Epithelial cell of esophagus (primary cell): ENCODE measurements around the gene SETDB1.

ENCODE experiments used
- DNase-seq: peaks from one replicate; pipeline ENCODE4 v3.0.0; 2010; ENCODE audit warnings: low read depth
- H3K4me3 ChIP-seq: 2 replicates; pipeline ENCODE4 v1.5.1; 2011; ENCODE audit warnings: mild to moderate bottlenecking, low read length, control low read depth
- TF ChIP-seq, protein P1 (sequence below): IDR thresholded peaks from 2 replicates; pipeline ENCODE4 v1.5.1; 2011; ENCODE audit warnings: low read depth, mild to moderate bottlenecking, low read length, control low read depth, inconsistent platforms; ENCODE audit not compliant: insufficient read depth; ENCODE audit errors: missing control alignments

Gene SETDB1

DNA sequence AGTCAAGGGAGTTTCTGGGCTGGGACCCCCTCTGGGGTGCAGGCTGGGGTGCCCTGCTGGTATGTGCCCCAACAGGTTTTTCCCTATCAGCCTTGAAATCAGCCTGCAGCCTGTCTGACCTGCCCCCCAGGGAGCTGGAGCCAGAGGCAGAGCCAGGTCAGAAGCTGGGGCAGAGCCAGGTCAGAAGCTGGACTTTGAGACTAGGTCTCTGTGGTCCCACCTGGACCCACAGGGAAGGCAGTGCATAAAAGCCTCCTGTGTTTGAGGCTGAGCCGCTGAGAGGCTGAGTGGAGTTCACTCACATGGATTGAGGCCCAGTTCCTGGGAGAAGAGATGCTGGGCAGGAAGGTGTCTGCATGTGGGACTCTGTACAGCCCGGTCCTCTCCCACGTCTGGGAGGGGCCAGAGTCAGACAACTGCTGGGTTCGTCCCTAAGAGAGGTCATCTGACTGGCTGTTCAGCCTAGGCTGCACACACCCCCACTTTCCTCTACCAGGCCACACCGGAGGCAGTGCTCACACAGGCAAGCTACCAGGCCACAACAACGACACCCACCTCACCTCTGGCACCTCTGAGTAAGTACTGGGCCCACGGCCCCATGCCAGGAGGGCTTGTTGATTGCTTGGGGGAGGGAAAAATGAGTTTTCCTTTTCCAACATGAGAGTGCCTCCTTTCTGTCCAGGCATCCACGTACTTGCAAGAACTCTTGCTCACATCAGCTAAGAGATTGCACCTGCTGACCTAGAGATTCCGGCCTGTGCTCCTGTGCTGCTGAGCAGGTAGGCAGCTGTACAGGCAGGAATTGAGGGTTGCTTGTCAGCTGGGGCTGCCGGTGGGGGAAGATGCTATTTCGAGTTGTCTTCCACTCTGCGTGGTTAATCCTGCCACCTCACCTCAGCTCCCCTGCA, 55.9 kb downstream of the SETDB1 start, which contains the start of gene ANXA9:
TSS of gene ANXA9 (plus strand) at position 488 of the 908 bp plus-strand sequence. CDS start 814 bp downstream, outside the sequence.
- TF ChIP-seq, protein P1, sequence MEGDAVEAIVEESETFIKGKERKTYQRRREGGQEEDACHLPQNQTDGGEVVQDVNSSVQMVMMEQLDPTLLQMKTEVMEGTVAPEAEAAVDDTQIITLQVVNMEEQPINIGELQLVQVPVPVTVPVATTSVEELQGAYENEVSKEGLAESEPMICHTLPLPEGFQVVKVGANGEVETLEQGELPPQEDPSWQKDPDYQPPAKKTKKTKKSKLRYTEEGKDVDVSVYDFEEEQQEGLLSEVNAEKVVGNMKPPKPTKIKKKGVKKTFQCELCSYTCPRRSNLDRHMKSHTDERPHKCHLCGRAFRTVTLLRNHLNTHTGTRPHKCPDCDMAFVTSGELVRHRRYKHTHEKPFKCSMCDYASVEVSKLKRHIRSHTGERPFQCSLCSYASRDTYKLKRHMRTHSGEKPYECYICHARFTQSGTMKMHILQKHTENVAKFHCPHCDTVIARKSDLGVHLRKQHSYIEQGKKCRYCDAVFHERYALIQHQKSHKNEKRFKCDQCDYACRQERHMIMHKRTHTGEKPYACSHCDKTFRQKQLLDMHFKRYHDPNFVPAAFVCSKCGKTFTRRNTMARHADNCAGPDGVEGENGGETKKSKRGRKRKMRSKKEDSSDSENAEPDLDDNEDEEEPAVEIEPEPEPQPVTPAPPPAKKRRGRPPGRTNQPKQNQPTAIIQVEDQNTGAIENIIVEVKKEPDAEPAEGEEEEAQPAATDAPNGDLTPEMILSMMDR: no peak
- peak; percentile 36 for DNase-seq
- H3K4me3 ChIP-seq: no peak within 1 kb of the TSS

DNA sequence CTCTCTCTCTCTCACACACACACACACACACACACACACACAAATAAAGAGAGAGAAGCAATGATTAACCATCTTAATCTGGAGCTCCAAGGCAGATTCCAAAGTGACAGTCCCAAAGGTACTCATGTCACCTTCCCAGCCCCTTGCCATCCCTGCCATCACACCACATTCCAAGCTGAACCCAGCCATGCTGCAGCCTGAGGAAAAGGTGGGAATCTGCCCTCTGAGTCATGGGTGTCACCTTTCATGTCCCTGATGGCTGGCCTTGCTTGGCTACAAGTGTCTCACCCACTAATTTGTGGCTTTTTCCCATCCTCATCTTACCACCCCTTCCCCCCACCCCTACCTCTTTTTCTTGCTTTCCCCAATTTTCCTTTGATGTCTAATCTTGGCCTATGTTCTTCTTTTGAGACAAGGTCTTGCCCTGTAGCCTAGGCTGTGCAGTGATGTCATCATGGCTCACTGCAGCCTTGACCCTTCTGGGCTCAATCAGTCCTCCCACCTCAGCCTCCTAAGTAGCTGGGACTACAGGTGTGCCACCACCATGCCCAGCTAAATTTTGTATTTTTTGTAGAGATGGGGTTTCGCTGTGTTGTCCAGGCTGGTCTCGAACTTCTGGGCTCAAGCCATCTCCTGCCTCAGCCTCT, 59.1 kb downstream of the SETDB1 start:
- TF ChIP-seq, protein P1: no peak
- no peak for DNase-seq
- no peak overlapping the region for H3K4me3 ChIP-seq

DNA sequence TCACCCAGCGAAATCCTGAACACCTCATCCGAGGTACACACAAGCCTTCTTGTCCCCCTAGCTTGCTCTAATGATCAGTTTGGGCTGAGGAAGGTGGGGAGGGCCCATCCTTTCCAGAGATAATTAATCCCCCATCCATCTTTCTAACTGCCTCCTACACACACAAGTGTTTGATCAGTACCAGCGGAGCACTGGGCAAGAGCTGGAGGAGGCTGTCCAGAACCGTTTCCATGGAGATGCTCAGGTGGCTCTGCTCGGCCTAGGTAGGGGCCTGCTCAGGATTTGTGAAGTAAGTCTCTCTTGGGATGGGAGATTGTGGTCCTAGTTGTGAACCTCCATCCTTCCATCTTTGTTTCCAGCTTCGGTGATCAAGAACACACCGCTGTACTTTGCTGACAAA, 61.8 kb downstream of the SETDB1 start:
- DNase-seq: no peak

DNA sequence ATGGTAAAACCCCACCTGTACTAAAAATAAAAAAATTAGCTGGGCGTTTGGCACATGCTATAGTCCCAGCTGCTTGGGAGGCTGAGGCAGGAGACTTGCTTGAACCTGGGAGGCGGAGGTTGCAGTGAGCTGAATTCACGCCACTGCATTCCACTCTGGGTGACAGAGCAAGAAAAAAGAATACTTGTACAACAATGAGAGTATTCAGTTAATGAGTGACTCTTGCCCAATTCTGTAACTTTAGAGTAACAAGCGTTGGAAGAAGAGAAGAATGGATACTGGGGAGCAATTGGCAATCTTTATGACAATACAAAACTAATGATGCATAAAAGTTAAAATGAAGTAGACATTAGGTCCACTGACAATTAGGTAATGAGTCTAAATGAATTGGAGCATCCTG, 66.5 kb downstream of the SETDB1 start:
- H3K4me3 ChIP-seq: no peak overlapping the region
- TF ChIP-seq, protein P1: no peak
- no peak for DNase-seq

More for the DNA sequence above, 61.8 kb downstream of the SETDB1 start:
- TF ChIP-seq, protein P1: no peak
- no peak overlapping the region for H3K4me3 ChIP-seq

DNA sequence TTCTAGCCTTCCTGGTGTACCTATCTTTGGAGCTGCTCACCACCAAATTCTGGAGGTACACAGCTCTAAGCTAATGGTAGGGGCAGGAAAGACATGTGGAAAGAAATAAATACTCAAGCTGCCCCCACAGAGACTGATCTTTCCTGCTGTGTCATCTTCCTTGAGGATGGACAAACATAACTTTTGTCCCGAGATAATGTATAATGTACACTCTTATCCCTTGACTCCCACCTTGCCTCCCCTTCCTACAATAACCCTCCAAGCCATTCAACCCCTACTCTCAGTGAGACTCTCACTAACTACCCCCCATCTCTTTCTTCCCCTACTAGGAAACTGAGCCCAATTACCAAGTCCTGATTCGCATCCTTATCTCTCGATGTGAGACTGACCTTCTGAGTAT, 68.1 kb downstream of the SETDB1 start:
- H3K4me3 ChIP-seq: no peak overlapping the region
- DNase-seq: no peak
- TF ChIP-seq, protein P1: no peak

DNA sequence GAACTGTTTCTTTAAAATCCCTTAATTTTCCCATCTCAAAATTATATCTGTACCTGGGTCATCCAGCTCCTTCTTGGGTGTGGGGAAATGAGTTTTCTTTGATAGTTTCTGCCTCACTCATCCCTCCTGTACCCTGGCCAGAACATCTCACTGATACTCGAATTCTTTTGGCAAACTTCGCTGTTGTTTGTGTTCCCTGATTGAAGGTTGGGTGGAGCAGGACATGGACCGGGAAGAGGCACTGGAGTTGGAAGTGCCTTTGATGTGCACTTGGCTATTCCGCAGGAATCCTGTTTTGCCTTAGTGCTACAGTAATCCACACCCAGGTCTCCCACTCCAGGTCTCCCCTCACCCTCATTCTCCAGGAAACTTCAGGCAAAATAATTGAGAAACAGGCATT, 69.3 kb downstream of the SETDB1 start:
- no peak for DNase-seq
- TF ChIP-seq, protein P1: no peak
- no peak overlapping the region for H3K4me3 ChIP-seq
